Esophagus muscularis mucosa (tissue), 4 donors: Measurements from ENCODE around the gene IPO9. TPM values are rescaled to one million over a fixed set of nuclear protein-coding genes. Genes with fewer than 3 reads are reported as not detected.

Experiments
- DNase-seq: peaks from one replicate; pipeline ENCODE4 v3.0.0-alpha.2; 2017; ENCODE audit errors: extremely low spot score
- H3K27ac ChIP-seq, 4 donors: fragments of 200-600 bp; sonication (generic); replicated peaks in 1 of 4; 1 replicate in 3 of 4; 2 replicates in 1 of 4; pipeline ENCODE4 v1.5.1; 2016 to 2019; ENCODE audit warnings: mild to moderate bottlenecking in 1 of 4
- H3K27me3 ChIP-seq, 4 donors: fragments of 200-600 bp; sonication (generic); one replicate each; pipeline versions ENCODE4 v1.5.1 to v1.6.0; 2016 to 2019
- H3K36me3 ChIP-seq, 4 donors: fragments of 200-600 bp; sonication (generic); one replicate each; pipeline ENCODE4 v1.5.1; 2016 to 2019
- H3K4me1 ChIP-seq, 4 donors: fragments of 200-600 bp; sonication (generic); one replicate each; pipeline ENCODE4 v1.5.1; 2016 to 2019
- H3K4me3 ChIP-seq, 4 donors: fragments of 200-600 bp; sonication (generic); 1 replicate in 2 of 4; 2 replicates in 2 of 4; pipeline ENCODE4 v1.5.1; 2016 to 2019; ENCODE audit warnings: mild to moderate bottlenecking in 4 of 4, moderate library complexity in 1 of 4
- H3K9me3 ChIP-seq, 4 donors: fragments of 200-600 bp; sonication (generic); 1 replicate in 3 of 4; 2 replicates in 1 of 4; pipeline ENCODE4 v1.5.1; 2016 to 2019
- EP300 ChIP-seq: sonication (generic); formaldehyde crosslinking; IDR thresholded peaks from one replicate; pipeline ENCODE4 v1.6.1; 2017; ENCODE audit warnings: antibody characterized with exemption
- POLR2A ChIP-seq: fragments of 450-650 bp; IDR thresholded peaks from one replicate; pipeline ENCODE4 v1.6.1; 2017; ENCODE audit warnings: antibody characterized with exemption, moderate library complexity, mild to moderate bottlenecking, low read depth
- POLR2AphosphoS5 ChIP-seq, 2 donors: sonication (generic); formaldehyde crosslinking; IDR thresholded peaks; one replicate each; pipeline ENCODE4 v1.6.1; 2017; ENCODE audit warnings: antibody characterized with exemption in 2 of 2
- WGBS: methylation state at CpG from one replicate; pipeline ENCODE4 v1.1.5; 2018; 5-methylcytosine and 5-hydroxymethylcytosine counted together
- intact Hi-C: fragments of 100-400 bp; cut with DNase I; formaldehyde crosslinking; loops from one replicate; pipeline ENCODE4 v1.15.1; 2023
- total RNA-seq, 4 donors: library from RNA; depleted of rRNA; stranded (reverse); fragments of >200 nt; gene quantifications; one replicate each; pipeline versions ENCODE4 v1.1.0 to v1.2.1, GENCODE V29; 2016
- TF ChIP-seq, protein P1 (sequence below), 3 experiments: fragments of 200-600 bp in 2 of 3; fragments of 450-650 bp in 1 of 3; sonication (generic) in 2 of 3; IDR thresholded peaks; one replicate each; pipeline ENCODE4 v1.5.1; 2017 to 2019; ENCODE audit warnings: antibody characterized with exemption in 3 of 3, mild to moderate bottlenecking in 2 of 3, moderate library complexity in 1 of 3

IPO9 gene
- total RNA-seq, 4 donors from 2014 or later: 17.4 to 31.8 (median 23.1) TPM

DNA sequence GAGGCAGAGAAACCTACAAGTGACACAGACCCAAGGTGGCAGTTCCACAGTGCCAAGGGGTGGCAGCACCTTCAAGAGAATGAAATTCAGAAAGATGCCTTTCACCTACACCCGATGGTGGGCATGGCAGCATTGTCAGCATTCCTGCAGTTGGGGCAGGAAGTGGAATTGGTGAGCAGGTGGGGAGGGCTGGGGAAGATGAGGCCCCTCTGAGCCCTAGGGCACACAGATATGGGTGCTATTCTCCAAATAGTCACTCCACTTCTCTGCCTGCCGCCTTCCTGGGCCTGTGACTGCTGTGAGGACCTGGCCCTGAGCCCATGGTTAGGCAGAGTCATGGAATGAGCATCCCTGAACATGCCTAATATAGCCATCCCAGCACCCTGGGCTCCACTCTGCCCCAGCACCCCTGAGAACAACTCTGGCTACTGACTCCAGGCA lies 68.0 kb downstream of the IPO9 start:
- H3K4me3 ChIP-seq: no peak overlapping the region
- peaks cover 8 to 41% (median 24%) of the 10 kb centered on the region in 4 donors for H3K36me3 ChIP-seq
- intact Hi-C loops: loop anchor here (2.0 kb wide), 2 partner anchors 20 to 50 kb away; partner anchors contain the start of gene LMOD1
- no peaks in the 10 kb centered on the region for H3K27me3 ChIP-seq
- WGBS: 25% methylated on average over 2 of the region's 2 CpGs
- DNase-seq: no peak
- TF ChIP-seq, protein P1, sequence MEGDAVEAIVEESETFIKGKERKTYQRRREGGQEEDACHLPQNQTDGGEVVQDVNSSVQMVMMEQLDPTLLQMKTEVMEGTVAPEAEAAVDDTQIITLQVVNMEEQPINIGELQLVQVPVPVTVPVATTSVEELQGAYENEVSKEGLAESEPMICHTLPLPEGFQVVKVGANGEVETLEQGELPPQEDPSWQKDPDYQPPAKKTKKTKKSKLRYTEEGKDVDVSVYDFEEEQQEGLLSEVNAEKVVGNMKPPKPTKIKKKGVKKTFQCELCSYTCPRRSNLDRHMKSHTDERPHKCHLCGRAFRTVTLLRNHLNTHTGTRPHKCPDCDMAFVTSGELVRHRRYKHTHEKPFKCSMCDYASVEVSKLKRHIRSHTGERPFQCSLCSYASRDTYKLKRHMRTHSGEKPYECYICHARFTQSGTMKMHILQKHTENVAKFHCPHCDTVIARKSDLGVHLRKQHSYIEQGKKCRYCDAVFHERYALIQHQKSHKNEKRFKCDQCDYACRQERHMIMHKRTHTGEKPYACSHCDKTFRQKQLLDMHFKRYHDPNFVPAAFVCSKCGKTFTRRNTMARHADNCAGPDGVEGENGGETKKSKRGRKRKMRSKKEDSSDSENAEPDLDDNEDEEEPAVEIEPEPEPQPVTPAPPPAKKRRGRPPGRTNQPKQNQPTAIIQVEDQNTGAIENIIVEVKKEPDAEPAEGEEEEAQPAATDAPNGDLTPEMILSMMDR (IDR thresholded peaks at IDR 0.05): peak in 2 of 3 experiments; percentile 10 to 18
- TF ChIP-seq POLR2A (no peak), POLR2AphosphoS5 (IDR thresholded peaks at IDR 0.05) (peak; percentile 73 to 81), EP300 (no peak)
- no peaks in the 10 kb centered on the region for H3K9me3 ChIP-seq
- H3K4me1 ChIP-seq: peaks cover 22 to 99% (median 96%) of the 10 kb centered on the region in 4 donors
- peak overlapping the region; percentile 89 to 95 (median 92) for H3K27ac ChIP-seq

DNA sequence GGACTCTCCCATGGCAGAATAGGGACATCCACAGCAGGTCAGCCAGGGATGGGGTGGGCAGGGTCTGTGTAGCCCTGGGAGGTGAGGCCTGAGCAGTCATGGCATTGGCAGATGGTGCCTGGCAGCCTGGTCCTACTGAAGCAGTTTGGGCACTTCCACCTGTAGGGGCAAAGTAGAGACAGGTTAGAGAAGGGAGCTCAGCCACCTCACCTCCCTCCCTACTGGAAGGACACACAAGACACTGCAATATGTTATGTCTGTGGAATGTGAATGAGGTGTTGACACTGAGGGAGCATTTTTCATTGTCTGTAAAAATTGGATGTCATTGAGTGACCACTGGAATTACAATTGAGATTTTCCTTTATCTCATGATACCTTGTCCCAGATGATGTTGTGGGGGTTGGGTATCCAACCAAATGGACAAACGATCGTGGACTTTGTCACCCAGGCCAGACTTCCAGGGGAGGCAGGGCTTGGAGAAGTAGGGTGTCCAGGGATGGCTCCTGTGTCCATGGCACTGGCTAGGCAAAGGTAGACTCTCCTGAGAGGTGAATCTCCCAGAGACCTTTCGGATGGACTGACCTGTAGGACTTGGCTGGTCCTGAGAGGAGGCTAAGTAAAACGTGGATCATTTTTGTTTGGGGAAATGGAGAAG lies 69.4 kb downstream of the IPO9 start:
- Histone ChIP-seq H3K4me1 (peaks cover 28 to 99% (median 97%) of the 10 kb centered on the region in 4 donors), H3K36me3 (peaks cover 8 to 41% (median 23%) of the 10 kb centered on the region in 4 donors), H3K4me3 (no peak overlapping the region), H3K27ac (peak overlapping the region; percentile 89 to 95 (median 92)), H3K27me3 (no peaks in the 10 kb centered on the region), H3K9me3 (no peaks in the 10 kb centered on the region)
- intact Hi-C loops: no loop called here
- no peak for DNase-seq
- WGBS: 40% methylated on average over 4 of the region's 4 CpGs
- peak in 1 of 2 donors; percentile 57 for TF ChIP-seq POLR2AphosphoS5 (IDR thresholded peaks at IDR 0.05)
- TF ChIP-seq, protein P1 (IDR thresholded peaks at IDR 0.05): no peak

DNA sequence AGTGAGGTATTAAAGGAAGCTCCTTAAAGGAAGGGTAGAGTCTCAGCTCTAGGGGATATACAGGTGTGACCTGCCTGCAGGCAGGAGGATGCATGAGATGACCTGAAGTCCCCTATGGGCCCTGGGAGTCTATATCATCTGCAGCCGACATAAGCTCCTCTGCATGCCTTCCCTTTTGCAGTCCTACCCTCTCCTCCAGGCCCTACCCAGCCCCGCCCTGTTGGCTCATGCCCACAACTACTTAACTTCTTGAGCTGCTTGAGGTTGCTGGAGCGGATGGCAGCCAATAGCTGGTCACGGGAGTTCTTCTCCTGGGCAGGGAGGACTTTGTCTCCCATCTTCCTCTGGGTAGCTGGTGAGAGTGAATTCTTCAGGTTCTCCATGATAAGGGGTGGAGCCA lies 70.0 kb downstream of the IPO9 start:
- intact Hi-C loops: no loop called here
- Histone ChIP-seq H3K4me3 (no peak overlapping the region), H3K36me3 (peaks cover 8 to 41% (median 23%) of the 10 kb centered on the region in 4 donors), H3K27me3 (no peaks in the 10 kb centered on the region), H3K9me3 (no peaks in the 10 kb centered on the region), H3K27ac (peak overlapping the region; percentile 89 to 95 (median 92)), H3K4me1 (peaks cover 28 to 99% (median 98%) of the 10 kb centered on the region in 4 donors)
- 50% methylated on average over 3 of the region's 4 CpGs for WGBS
- peak; percentile 7 to 13 for TF ChIP-seq POLR2AphosphoS5 (IDR thresholded peaks at IDR 0.05)
- no peak for TF ChIP-seq EP300
- TF ChIP-seq POLR2A: no peak
- TF ChIP-seq, protein P1 (IDR thresholded peaks at IDR 0.05): no peak
- no peak for DNase-seq

DNA sequence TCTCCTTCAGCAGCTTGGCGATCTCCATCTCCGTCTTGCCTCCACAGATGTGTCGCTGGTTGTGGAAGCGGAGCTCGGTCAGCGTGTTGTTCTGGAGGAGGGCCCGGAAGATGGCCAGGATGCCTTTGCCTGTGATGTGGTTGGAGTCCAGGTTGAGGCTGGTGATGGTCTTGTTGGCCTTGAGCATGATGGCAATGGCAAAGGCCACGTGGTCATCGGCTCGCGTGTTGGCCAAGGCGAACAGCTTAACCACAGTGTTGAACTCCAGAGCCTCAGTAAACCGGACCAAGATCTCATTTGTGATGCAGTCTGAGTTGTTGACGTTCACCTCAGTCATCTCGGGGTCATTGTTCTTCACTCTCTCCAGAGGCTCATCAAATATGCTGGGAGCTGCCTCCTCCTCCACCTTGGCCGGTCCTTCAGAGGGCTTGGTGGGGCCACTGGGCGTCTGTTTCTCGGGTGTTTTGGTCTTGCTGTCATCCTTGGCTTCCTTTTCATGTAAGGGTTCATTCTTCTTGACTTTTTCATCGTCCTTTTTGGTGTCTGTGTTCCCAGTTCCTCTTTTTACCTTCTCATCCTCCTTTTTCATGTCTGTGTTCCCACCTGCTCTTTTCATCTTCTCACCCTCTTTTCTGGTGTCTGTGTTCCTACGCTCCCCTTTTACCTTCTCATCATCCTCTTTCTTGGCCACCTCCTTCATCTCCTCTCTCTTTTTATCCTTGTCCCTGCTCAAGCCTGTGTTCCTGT lies 70.9 kb downstream of the IPO9 start:
- H3K4me1 ChIP-seq: peaks cover 36 to 99% (median 98%) of the 10 kb centered on the region in 4 donors
- 86% methylated on average over 20 of the region's 20 CpGs for whole genome bisulfite sequencing
- no peak for TF ChIP-seq POLR2A
- TF ChIP-seq EP300: no peak
- peak; percentile 44 to 52 for TF ChIP-seq POLR2AphosphoS5 (IDR thresholded peaks at IDR 0.05)
- TF ChIP-seq, protein P1 (IDR thresholded peaks at IDR 0.05): no peak
- H3K9me3 ChIP-seq: no peaks in the 10 kb centered on the region
- no peak overlapping the region for H3K4me3 ChIP-seq
- H3K27ac ChIP-seq: peak overlapping the region; percentile 89 to 95 (median 92)
- intact Hi-C loops: no loop called here
- no peak for DNase-seq
- H3K36me3 ChIP-seq: peaks cover 8 to 41% (median 23%) of the 10 kb centered on the region in 4 donors
- H3K27me3 ChIP-seq: no peaks in the 10 kb centered on the region
